NCI-H2227 treated with DMSO at 0.1 percent for 48 hours (cell line): ENCODE results near the gene GHITM.

Experiments used
- DNase-seq: peaks from one replicate; lab custom pipeline; 2025; lab: John Stamatoyannopoulos, UW

GHITM gene

GRCh38 chr10:84201244-84201606 is 61.9 kb downstream of the GHITM start:
- DNase-seq, result no peak

- DNase-seq, result no peak
Measured at GRCh38 chr10:84201682-84202081, 62.4 kb downstream of the GHITM start.

GRCh38 chr10:84202349-84202748 is 63.0 kb downstream of the GHITM start:
- DNase-seq, result no peak
